Measurements from ENCODE around the gene CD276.

Gene CD276

DNA sequence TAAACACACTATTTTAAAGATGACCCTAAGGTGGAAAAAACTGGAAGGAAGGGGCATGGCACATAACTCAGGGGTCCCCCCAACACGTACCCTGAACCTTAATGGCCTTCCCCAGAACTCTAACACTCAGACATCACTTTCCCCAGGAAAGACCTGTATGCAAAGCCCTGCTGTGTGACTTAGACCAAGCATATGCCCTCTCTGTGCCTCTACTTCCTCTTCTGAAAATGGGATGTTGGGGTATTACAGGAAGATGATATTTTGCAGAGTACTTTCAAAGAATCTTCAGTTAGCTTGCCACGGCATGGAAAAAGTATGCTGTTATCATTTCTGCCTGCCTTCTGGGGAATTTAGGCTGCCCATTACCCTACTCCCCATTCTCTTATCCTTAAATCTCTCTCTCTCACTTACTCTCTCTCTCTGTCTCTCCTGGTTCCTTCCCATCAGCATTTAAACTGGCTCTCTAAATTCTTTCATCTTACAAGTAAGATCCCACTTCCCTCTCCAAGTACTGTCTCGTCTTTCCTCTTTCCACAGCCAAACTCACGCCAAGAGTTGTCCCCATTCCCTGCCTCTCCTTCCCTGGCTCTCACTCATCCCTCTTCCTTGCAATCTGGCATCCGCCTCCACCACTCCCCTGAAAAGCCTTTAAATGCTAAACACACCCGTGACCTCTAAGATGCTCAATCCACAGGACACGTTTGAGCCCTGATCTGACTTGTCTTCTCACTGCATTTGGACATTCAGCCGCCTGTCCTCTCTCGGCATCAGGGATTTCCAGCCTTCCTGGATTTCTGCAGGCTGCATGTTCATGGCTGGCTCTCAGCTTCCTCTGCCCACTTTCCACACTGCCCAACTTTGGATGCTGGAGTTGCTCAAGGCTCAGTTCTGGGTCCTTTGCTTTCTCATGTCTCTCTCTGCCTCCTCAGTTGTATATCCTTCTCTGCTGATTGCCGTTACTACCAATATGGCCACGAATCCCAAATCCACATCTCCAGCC is 76.4 kb downstream of the CD276 start:
- DNase-seq (ENCODE audit: low read depth) = no peak
- TF ChIP-seq, protein P1, sequence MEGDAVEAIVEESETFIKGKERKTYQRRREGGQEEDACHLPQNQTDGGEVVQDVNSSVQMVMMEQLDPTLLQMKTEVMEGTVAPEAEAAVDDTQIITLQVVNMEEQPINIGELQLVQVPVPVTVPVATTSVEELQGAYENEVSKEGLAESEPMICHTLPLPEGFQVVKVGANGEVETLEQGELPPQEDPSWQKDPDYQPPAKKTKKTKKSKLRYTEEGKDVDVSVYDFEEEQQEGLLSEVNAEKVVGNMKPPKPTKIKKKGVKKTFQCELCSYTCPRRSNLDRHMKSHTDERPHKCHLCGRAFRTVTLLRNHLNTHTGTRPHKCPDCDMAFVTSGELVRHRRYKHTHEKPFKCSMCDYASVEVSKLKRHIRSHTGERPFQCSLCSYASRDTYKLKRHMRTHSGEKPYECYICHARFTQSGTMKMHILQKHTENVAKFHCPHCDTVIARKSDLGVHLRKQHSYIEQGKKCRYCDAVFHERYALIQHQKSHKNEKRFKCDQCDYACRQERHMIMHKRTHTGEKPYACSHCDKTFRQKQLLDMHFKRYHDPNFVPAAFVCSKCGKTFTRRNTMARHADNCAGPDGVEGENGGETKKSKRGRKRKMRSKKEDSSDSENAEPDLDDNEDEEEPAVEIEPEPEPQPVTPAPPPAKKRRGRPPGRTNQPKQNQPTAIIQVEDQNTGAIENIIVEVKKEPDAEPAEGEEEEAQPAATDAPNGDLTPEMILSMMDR (conservative IDR thresholded peaks at IDR 0.05; ENCODE audit: control insufficient read depth, insufficient read depth, low read depth, low read length) = no peak

DNA sequence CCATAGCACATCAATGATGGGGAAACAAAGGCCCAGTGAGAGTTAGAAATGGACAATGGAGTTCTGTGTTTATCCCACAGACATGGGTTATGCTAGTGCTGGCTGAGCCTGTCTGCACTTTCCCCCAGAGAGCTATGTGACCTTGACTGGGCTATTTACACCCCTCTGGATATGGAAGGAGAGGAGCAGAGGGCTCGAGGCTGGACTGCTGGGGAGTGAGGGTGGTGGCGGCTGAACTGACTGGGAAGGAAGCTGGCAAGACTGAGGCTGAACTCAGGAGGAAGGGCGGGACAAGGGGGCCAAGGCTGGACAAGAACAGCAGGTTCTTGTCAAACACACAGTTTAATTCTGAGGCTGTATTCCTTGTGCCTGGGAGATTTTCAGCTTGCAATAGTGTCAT is 79.7 kb downstream of the CD276 start:
- TF ChIP-seq, protein P1 (conservative IDR thresholded peaks at IDR 0.05; ENCODE audit: control insufficient read depth, insufficient read depth, low read depth, low read length) = no peak
- H3K4me3 ChIP-seq (ENCODE audit: control insufficient read depth, low read depth, low read length) = no peak overlapping the region
- DNase-seq (ENCODE audit: low read depth) = no peak

More for the DNA sequence above, 76.4 kb downstream of the CD276 start:
- H3K4me3 ChIP-seq (ENCODE audit: control insufficient read depth, low read depth, low read length) = no peak overlapping the region
